Stimulated activated CD4-positive, alpha-beta T cell treated with anti-CD3 and anti-CD28 coated beads, Interleukin-4, amount 100 ng/mL, for 24 hours (primary cell): ENCODE data around the gene MUC5B.

Experiments used
- DNase-seq: peaks from one replicate; pipeline ENCODE4 v3.0.0-alpha.2; 2020

The MUC5B gene

GRCh38 chr11:1270476-1270875, 47.6 kb downstream of the MUC5B start:
- no peak for DNase-seq

GRCh38 chr11:1271002-1271401, 48.1 kb downstream of the MUC5B start:
- no peak for DNase-seq

GRCh38 chr11:1271406-1271805, 48.5 kb downstream of the MUC5B start:
- DNase-seq: no peak

- DNase-seq: no peak
These were observed 49.1 kb downstream of the MUC5B start for GRCh38 chr11:1271927-1272326.

- DNase-seq: no peak
These were observed 49.7 kb downstream of the MUC5B start for GRCh38 chr11:1272531-1272930.

GRCh38 chr11:1274501-1274900, 51.6 kb downstream of the MUC5B start:
- DNase-seq: no peak

GRCh38 chr11:1275021-1275420, 52.2 kb downstream of the MUC5B start:
- no peak for DNase-seq

- no peak for DNase-seq
These were observed 53.4 kb downstream of the MUC5B start for GRCh38 chr11:1276041-1276790.

- no peak for DNase-seq
These were observed 54.2 kb downstream of the MUC5B start for GRCh38 chr11:1276866-1277615.

GRCh38 chr11:1277936-1278512, 55.2 kb downstream of the MUC5B start:
- DNase-seq: no peak

- DNase-seq: no peak
These were observed 56.2 kb downstream of the MUC5B start for GRCh38 chr11:1278766-1279673.

- no peak for DNase-seq
These were observed 56.8 kb downstream of the MUC5B start for GRCh38 chr11:1279674-1280055.

GRCh38 chr11:1280116-1281035, 57.5 kb downstream of the MUC5B start:
- DNase-seq: no peak

- no peak for DNase-seq
These were observed 58.6 kb downstream of the MUC5B start for GRCh38 chr11:1281326-1281973.

GRCh38 chr11:1281974-1282365, 59.1 kb downstream of the MUC5B start:
- no peak for DNase-seq

GRCh38 chr11:1283091-1283511, 60.2 kb downstream of the MUC5B start:
- DNase-seq: no peak

GRCh38 chr11:1283906-1284305, 61.0 kb downstream of the MUC5B start:
- no peak for DNase-seq

GRCh38 chr11:1285316-1285744, 62.5 kb downstream of the MUC5B start:
- DNase-seq: no peak

- DNase-seq: no peak
These were observed 63.0 kb downstream of the MUC5B start for GRCh38 chr11:1285876-1286275.

- DNase-seq: no peak
These were observed 65.1 kb downstream of the MUC5B start for GRCh38 chr11:1287928-1288327.

GRCh38 chr11:1288426-1289151, 65.7 kb downstream of the MUC5B start:
- DNase-seq: no peak
